NCI-H187 (cell line): Measurements from ENCODE around the gene RUNX2.

ENCODE experiments used
- DNase-seq, 2 experiments: peaks; one replicate each; lab custom pipeline; 2025; lab: John Stamatoyannopoulos, UW

Gene RUNX2

DNA sequence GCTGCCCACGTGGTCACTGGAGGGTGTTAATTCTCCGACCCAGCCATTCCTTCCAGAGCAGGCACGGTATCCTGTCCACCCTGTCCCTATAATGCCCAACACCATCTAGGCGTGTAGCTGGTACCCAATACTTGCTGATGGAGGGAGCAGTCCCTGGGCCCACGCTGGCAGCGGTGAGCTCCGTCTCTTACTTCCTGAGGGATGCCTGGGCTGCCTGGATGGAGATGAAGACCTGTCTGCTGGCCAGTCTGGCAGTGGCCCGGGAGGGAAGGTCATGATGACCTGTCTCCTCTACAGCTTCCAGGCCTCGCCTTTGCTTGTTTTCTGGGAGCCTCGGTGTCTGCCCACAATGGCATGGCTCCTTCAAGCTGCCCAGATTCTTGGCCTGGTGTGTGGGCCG lies 347.5 kb downstream of the RUNX2 start:
- no peak for DNase-seq

- DNase-seq, result no peak
Measured at GRCh38 chr6:45676380-45676779, 348.2 kb downstream of the RUNX2 start.

DNA sequence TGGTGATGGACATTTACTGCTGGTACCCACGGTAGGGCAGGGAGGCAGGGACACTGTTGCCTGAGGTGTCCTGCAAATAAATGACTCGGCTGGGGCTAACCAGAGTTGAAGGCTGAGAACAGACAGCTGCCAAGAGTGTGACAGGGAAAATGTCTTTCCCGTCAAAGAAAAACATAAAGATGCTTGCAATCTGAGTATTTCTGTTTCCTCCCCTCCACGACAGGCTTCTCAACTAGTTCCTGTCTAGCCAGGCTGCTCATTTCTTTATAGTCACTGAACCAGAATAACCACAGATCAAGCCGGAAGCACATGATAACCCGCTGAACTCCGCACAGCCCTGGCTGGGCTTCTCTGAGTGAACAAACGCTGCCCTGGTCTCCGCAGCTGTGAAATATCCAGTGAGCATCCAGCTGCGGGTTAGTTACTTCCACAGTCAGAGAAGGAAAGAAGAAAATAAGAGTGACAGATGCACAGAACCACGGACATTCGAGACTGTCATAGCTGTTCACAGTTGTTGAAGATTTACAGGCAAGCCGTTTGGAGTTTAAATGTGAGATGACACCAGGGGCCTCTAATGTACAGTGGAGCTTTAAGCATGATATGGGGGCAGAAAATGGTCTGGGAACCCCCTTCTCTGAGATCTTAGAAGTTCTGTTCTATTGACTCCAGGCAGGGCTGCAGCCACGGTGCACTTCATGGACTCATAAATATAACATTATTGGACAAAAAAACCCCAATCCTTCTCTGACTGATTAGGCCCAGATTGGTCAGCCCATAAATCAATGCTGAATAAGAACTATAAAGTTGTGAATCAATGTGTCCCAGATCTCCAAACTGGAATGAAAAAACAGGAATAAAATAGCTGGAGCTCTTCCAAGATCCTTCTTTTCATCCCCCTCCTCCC lies 349.5 kb downstream of the RUNX2 start:
- DNase-seq, result no peak

DNA sequence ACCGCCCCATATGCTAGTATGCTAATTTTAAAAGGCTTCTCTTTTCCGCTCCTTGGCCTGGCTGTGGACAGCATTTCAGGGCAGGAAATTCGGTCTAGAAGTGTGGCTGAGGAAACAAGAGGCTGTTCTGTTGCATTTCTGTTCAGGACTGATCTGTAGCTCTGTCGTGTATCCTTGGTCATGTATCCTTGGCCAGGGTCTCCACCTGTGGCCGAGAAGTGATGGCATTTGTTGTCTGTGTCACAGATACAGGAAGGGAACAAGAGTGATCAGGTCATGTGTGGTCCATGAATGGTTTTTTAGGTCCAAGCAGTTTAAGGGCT lies 350.1 kb downstream of the RUNX2 start:
- no peak for DNase-seq

GRCh38 chr6:45679163-45679562 lies 351.0 kb downstream of the RUNX2 start:
- no peak for DNase-seq

DNA sequence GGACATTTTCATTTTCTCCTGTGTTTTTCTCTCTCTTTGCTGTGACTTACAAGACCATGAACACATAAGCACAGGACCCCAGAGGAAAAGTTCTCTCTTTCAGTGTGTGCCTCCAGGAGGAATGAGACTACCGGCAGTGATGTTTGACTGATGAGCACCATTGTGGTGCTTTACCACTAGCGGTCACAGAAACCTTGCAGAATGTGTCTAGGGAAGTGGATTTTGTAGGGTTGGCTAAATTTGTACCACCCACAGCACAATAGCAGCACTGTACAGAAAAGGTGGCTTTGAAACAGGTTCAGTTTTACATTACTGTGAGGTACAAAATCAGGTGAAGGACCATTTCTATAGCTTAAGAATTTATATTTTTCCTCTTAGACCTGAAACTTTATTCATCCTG lies 351.5 kb downstream of the RUNX2 start:
- DNase-seq, result no peak

GRCh38 chr6:45681860-45682511 lies 353.9 kb downstream of the RUNX2 start:
- no peak for DNase-seq

GRCh38 chr6:45684476-45684875 lies 356.3 kb downstream of the RUNX2 start:
- no peak for DNase-seq

- DNase-seq, result no peak
Measured at GRCh38 chr6:45685076-45685475, 356.9 kb downstream of the RUNX2 start.

GRCh38 chr6:45686841-45687569 lies 358.9 kb downstream of the RUNX2 start:
- DNase-seq, result no peak

- DNase-seq, result no peak
Measured at GRCh38 chr6:45687570-45687969, 359.4 kb downstream of the RUNX2 start.

- DNase-seq, result no peak
Measured at GRCh38 chr6:45688180-45688579, 360.1 kb downstream of the RUNX2 start.

- DNase-seq, result no peak
Measured at GRCh38 chr6:45689926-45690615, 361.9 kb downstream of the RUNX2 start.

DNA sequence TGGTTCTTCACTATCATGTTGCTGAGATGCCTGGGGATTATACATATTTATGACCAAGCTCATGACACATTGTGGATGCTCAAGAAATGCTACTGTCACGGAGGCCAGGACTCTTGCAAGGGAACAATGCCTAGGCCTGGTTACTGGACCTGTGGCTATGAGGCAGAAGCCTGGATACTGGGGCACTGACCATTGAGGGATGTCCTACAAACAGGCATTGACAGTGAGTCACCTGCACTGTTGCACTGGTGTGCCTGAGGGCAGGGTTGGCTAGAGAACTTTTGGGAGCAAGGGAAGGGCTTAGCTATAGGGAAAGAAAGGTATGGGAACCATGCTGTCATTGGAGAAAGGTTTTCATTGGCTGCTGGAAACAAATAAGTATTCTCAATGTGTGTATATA lies 362.7 kb downstream of the RUNX2 start:
- DNase-seq, result no peak

DNA sequence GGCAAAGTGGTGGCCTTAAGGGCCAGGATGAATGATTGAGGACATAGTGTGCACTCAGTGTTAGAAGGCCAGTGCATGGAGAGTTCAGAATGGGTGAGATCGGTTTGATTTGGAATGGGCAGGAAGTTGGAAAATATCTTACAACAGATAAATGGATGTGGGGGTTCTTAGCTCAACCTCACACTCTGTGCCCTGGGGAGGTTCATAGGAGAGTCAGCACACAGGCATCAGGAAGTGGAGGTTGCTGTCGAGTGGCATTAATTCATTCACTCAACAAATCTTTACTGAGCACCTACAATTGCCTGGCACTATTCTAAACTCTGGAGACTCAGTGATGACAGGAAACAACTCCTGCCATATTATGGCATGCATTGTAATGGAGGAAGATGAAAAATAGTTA lies 363.3 kb downstream of the RUNX2 start:
- DNase-seq, result no peak

- no peak for DNase-seq
Measured at GRCh38 chr6:45692021-45692420, 363.9 kb downstream of the RUNX2 start.

GRCh38 chr6:45696738-45697137 lies 368.6 kb downstream of the RUNX2 start:
- DNase-seq, result no peak

DNA sequence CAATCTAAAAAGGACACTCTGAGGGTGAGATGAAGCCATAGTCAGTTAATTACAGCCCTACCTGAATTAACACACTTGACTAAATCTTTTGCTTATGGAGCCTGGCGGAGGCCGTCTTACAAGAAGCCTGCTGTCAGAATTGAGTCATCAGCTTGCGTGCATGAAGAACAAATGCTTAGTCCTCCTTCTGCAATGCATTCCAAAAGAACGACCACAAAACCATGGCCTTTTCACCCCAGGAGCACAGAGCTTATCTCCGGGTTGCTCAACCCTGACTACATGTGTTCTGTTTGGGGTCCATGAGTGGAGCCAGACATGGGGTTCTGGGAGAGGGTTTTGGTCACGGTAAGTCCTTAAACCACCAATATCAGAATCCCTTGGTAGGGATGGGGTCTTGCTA lies 369.5 kb downstream of the RUNX2 start:
- DNase-seq, result no peak

GRCh38 chr6:45698046-45698445 lies 369.9 kb downstream of the RUNX2 start:
- no peak for DNase-seq

GRCh38 chr6:45699663-45700062 lies 371.5 kb downstream of the RUNX2 start:
- no peak for DNase-seq

DNA sequence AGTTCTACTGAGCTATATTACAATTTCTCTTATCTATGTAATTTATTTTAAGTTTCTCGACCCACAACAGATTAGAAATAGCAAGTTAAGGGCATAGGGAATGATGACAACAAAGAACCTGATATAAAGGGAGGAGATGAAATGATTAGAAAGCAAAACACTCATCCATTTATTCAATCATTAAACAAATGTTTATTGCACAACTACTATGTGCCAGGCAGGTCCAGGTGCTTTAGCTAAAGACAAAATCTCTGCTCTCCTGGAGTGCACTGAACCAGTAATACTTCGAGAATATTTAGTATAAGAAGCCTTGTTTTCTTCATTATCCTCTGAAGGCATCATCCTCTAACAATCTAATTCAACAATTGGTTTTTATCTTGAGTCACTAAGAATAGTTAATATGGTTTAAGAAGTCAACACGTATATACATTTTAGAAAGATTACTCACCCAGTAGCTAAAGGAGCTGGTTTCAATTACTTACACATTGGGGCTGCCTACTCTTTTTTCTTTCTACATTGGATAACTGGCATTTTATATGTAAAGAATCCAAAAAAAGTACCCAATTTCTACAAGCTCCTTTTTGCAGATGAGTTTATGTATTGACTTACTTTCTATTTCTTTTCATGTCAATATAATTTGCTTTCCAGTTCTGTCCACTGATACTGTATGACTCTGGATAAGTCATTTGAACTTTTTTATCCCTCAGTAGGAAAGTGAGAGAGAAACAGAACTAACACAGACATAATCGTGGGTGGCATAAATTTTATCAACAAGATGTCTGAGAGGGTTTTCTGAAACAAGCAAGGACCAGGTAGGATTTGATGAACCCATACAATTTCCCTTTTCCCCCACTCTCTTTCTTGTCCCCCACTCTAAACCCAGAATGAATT lies 375.0 kb downstream of the RUNX2 start:
- DNase-seq, result no peak
